Mucosa of rectum (tissue), 2 donors: ENCODE measurements around the gene GRM3.
"Not testable (repeated sequence)": the region's sequence is repeated elsewhere in the genome, so short reads cannot be mapped to it uniquely, and the experiment has no call there.

Source experiments
- H3K27ac ChIP-seq, 2 donors: one replicate each; pipeline ENCODE4 v1.7.0; 2013; ENCODE audit warnings: inconsistent platforms in 2 of 2, low read depth in 2 of 2, low read length in 2 of 2
- H3K27me3 ChIP-seq, 2 donors: one replicate each; pipeline ENCODE4 v1.7.0; 2013; ENCODE audit warnings: low read length in 2 of 2; ENCODE audit not compliant: control insufficient read depth in 2 of 2, insufficient read depth in 2 of 2
- H3K36me3 ChIP-seq, 2 donors: one replicate each; pipeline ENCODE4 v1.7.0; 2013; ENCODE audit warnings: low read length in 2 of 2; ENCODE audit not compliant: control insufficient read depth in 2 of 2, insufficient read depth in 2 of 2
- H3K4me1 ChIP-seq, 2 donors: one replicate each; pipeline ENCODE4 v1.7.0; 2013; ENCODE audit warnings: low read length in 2 of 2, mild to moderate bottlenecking in 1 of 2; ENCODE audit not compliant: control insufficient read depth in 2 of 2, insufficient read depth in 2 of 2
- H3K4me3 ChIP-seq, 2 donors: one replicate each; pipeline ENCODE4 v1.7.0; 2013; ENCODE audit warnings: low read length in 2 of 2
- H3K9ac ChIP-seq, 2 donors: one replicate each; pipeline ENCODE4 v1.7.0; 2013; ENCODE audit warnings: low read length in 2 of 2, low read depth in 1 of 2, mild to moderate bottlenecking in 1 of 2
- H3K9me3 ChIP-seq, 2 donors: one replicate each; pipeline ENCODE4 v1.7.0; 2013; ENCODE audit warnings: low read length in 2 of 2; ENCODE audit not compliant: control insufficient read depth in 2 of 2
- donor health status: healthy.
- donor health status: Normal muscosa, but diverticular disease.

Gene GRM3

DNA sequence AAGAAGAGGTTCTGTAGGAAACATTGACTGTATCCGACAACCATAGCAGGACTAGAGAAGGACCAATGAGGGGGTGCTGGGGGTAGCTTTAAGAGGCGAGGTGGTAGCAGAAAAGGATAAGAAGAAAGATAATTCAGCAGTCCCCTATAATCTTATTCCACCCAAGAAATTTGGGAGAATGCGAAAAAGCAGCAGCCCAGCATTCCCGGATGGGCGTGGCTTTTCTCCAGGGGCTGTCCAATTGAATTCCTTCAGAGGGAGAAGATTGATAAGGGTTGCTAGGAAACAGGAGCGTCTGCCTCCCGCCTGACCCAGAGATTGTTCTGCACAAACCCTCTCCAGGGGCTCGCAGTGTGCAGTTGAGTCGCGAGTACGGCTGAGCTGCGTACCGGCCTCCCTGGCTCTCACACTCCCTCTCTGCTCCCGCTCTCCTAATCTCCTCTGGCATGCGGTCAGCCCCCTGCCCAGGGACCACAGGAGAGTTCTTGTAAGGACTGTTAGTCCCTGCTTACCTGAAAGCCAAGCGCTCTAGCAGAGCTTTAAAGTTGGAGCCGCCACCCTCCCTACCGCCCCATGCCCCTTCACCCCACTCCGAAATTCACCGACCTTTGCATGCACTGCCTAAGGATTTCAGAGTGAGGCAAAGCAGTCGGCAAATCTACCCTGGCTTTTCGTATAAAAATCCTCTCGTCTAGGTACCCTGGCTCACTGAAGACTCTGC lies at the start of gene GRM3:
TSS of gene GRM3 (plus strand) at position 349 of the 721 bp plus-strand sequence. CDS start 121,237 bp downstream, outside the sequence.
- peak within 1 kb of the TSS in 1 of 2 donors; percentile 7 for H3K4me3 ChIP-seq
- H3K27ac ChIP-seq, result no peak within 1 kb of the TSS
- peaks cover 15 to 16% of the 10 kb centered on the region in 2 donors for H3K27me3 ChIP-seq

DNA sequence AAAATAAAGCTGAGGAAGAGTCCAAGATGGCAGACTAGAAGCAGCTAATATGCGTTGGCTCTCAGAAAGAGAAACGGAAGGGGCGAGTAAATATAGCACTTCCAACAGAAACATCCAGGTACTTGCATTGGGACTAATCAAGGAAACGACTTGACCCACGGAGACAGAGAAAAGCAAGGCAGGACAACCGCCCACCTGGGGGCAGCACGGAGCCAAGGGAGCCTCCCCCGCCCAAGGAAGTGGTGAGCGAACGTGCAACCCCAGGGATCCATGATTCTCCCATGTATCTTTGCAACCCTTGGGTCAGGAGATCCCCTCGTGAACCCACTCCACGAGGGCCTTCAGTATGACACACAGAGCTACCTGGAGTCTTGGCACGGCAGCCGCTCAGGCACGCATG lies 45.4 kb upstream of the GRM3 start:
- H3K9me3 ChIP-seq, result no peaks in the 10 kb centered on the region
- H3K4me3 ChIP-seq, result no peak overlapping the region
- no peaks in the 10 kb centered on the region for H3K27me3 ChIP-seq
- no peaks in the 10 kb centered on the region for H3K36me3 ChIP-seq
- no peak overlapping the region for H3K9ac ChIP-seq
- H3K27ac ChIP-seq, result no peak overlapping the region
- H3K4me1 ChIP-seq, result no peaks in the 10 kb centered on the region

More for the DNA sequence above, at the start of gene GRM3:
- Histone ChIP-seq H3K9me3 (no peaks in the 10 kb centered on the region), H3K9ac (no peak within 1 kb of the TSS), H3K36me3 (no peaks in the 10 kb centered on the region), H3K4me1 (no peaks in the 10 kb centered on the region)

DNA sequence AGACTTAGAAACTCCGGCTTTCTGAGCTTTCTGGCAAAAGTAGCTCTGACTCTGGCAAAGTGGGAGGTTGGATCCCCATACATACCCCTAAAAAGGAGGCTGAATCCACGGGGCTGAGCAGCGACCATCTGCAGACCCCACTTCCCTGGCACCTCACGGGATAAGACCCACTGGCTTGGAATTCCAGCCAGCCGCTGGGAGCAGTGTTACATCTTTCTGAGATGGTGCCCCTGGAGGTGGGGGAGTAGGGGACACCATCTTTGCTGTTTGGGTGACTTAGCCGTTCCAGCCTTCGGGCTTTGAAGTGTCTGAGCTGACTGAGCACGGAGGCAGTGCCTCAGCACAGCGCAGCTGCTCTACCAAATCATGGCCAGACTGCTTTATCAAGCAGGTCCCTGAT lies 45.0 kb upstream of the GRM3 start:
- no peak overlapping the region for H3K4me3 ChIP-seq
- no peaks in the 10 kb centered on the region for H3K9me3 ChIP-seq
- H3K27ac ChIP-seq, result no peak overlapping the region
- no peaks in the 10 kb centered on the region for H3K4me1 ChIP-seq
- H3K9ac ChIP-seq, result no peak overlapping the region
- H3K36me3 ChIP-seq, result no peaks in the 10 kb centered on the region
- H3K27me3 ChIP-seq, result no peaks in the 10 kb centered on the region

DNA sequence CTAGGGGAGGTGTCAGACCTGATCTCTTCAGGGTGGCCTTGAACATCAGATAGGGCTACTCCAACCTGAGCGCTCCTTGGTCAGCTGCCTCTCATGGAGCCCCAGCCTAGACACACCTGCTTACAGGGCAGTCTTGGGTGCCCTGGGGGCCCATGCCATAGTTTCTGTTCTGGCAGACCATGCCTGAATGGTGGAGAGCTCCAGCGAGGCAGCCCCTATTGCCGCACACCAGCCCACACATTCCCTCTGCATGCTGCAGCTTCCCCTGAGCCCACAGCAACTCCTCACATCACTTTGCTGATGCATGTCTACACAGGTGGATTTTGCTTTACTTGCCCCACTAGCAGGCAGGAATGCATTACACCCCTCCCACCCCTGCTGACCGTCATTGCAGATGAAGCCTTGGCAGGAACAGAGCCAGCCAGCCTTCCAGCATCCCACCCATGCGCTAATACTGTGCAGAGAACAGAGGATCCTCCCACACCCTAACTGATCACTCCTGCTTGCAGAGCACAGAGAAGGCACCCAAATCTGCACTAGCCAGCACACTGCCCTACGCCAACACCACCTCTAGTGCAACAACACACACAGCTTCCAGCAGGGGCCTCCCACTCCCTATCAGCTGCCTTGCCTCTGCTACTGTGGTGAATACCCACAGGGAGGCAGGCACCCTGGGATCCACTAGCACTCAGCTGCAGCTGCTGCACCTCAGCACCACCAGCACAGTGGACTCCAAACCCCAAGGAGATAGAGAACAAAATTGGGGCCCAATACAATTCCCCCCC lies 43.0 kb upstream of the GRM3 start:
- Histone ChIP-seq H3K27me3 (no peaks in the 10 kb centered on the region), H3K4me1 (no peaks in the 10 kb centered on the region), H3K4me3 (no peak overlapping the region), H3K36me3 (no peaks in the 10 kb centered on the region), H3K9ac (no peak overlapping the region), H3K27ac (no peak overlapping the region), H3K9me3 (no peaks in the 10 kb centered on the region)

DNA sequence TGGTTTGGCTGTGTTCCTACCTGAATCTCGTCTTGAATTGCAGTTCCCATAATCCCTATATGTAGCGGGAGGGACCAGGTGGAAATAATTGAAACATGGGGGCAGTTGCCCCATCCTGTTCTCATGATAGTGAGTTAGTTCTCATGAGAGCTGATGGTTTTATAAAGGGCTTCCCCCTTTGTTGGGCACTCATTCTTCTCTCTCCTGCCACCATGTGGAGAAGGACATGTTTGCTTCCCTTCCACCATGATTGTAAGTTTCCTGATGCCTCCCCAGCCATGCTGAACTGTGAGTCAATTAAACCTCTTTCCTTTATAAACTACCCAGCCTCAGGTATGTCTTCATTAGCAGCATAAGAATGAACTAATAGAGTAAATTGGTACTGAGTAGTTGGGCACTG lies 28.0 kb upstream of the GRM3 start:
- not testable (repeated sequence) for H3K9me3 ChIP-seq, H3K27ac ChIP-seq, H3K9ac ChIP-seq, H3K36me3 ChIP-seq, H3K27me3 ChIP-seq, H3K4me3 ChIP-seq, H3K4me1 ChIP-seq

DNA sequence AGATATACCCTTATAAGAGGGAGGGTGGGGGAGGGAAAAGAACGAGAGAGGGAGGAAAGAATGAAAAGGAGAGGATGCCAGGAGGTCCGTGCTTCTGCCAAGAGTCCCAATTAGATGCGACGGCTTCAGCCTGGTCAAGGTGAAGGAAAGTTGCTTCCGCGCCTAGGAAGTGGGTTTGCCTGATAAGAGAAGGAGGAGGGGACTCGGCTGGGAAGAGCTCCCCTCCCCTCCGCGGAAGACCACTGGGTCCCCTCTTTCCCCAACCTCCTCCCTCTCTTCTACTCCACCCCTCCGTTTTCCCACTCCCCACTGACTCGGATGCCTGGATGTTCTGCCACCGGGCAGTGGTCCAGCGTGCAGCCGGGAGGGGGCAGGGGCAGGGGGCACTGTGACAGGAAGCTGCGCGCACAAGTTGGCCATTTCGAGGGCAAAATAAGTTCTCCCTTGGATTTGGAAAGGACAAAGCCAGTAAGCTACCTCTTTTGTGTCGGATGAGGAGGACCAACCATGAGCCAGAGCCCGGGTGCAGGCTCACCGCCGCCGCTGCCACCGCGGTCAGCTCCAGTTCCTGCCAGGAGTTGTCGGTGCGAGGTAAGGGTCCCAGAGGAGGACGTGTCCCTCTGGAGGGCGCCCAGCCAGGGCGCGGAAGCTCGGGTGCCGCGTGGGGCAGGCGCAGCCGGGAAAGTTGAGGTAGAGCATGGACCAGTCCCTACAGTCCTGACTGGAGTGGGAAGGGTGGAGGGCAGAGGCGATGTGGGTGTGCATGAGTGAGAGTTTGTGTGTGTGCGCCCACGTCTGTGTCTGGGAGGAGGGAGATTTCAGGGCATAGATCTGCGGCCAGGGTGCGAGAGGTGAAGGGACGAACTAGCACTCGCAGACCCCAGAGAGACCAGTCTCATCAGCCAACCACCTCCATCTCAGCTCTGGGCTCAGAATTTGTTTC lies 844 bp downstream of the GRM3 start:
- Histone ChIP-seq H3K36me3 (no peaks in the 10 kb centered on the region), H3K27me3 (peaks cover 15 to 16% of the 10 kb centered on the region in 2 donors), H3K27ac (no peak overlapping the region), H3K9ac (no peak overlapping the region), H3K9me3 (no peaks in the 10 kb centered on the region), H3K4me3 (no peak overlapping the region), H3K4me1 (no peaks in the 10 kb centered on the region)

DNA sequence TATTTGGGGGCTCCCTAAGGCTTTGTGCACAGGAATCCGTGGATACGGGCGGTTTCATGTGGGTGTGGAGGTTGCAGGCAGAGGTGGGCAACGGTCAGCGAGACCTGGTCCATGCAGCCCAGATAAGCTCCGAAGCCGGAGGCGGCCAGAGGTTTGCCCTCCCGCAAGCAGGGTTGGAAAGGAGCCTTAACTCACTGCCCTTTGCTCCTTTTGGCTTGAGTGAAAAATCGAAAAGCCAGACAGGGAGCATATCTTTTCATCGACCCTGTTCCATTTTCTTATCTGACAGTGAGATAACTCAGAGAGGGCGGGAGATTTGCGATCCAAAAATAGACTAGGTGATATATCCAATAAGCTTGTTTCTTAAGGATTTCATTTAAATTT lies 1.5 kb downstream of the GRM3 start:
- Histone ChIP-seq H3K4me3 (no peak overlapping the region), H3K36me3 (no peaks in the 10 kb centered on the region), H3K27ac (no peak overlapping the region), H3K9me3 (no peaks in the 10 kb centered on the region), H3K4me1 (no peaks in the 10 kb centered on the region), H3K27me3 (peaks cover 13 to 15% of the 10 kb centered on the region in 2 donors), H3K9ac (no peak overlapping the region)

DNA sequence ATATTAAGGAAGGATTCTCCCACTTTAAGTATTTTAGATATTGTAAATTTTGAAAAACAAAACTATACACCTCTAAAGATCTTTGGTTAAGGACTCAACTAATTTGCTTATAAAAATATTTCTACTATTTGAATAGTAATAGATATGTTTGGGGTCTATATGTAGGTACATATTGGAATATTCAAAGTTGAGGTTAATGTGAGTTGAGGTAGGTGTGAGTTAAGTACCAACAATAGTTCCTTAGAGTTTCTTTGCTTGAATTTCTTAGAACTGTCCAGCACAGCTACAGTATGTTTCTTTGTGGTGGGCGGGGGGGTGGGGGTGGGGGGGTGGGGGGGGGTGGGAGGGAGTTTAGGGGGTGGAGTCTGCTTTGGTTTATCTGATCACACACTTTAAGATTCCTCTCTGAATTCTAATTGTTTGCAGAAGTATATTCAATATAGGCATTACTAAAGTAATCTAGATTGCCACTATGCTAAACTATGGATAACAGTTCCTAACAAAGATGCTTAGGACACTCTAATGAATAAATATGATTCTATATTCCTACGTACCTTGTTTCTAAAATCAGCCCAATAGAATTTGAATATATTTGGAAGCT lies 2.1 kb downstream of the GRM3 start:
- H3K27ac ChIP-seq, result no peak overlapping the region
- H3K9ac ChIP-seq, result no peak overlapping the region
- peaks cover 13 to 15% of the 10 kb centered on the region in 2 donors for H3K27me3 ChIP-seq
- no peaks in the 10 kb centered on the region for H3K4me1 ChIP-seq
- H3K36me3 ChIP-seq, result no peaks in the 10 kb centered on the region
- H3K4me3 ChIP-seq, result no peak overlapping the region
- no peaks in the 10 kb centered on the region for H3K9me3 ChIP-seq

DNA sequence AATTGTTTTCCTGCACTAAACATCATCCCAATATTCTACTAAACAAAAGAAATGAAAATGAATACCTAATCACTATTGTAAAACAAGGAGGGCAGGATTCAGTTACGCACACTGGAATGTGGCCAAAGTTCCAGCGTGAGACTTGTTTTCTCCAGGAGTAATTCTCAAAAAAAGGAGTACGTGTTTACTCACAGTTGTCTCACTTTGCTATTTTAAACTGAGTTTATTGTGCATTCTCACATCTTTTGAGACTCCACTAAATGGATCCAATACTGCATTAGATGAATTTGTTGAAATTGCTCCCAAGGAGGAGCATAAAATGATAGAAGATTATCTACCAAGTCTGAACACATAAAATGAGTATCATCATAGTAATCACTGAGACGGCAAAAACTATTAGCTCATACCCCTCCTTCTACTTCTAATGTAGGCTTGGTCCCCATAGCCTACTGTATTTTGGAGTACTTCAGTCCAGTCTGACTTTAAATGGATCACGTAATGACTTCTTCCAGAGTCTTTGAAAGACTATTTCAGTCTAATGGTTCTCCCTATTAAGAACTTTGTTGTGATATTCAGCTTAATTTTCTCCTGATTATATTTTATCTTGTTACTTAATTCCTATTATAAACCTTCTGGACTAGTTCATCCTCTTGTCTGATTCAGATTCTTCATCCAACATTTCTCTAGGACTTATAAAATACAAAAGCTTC lies 3.8 kb downstream of the GRM3 start:
- no peak overlapping the region for H3K4me3 ChIP-seq
- no peaks in the 10 kb centered on the region for H3K36me3 ChIP-seq
- no peaks in the 10 kb centered on the region for H3K4me1 ChIP-seq
- no peak overlapping the region for H3K27ac ChIP-seq
- H3K27me3 ChIP-seq, result peaks cover 10 to 15% of the 10 kb centered on the region in 2 donors
- no peaks in the 10 kb centered on the region for H3K9me3 ChIP-seq
- H3K9ac ChIP-seq, result no peak overlapping the region
